Measurements from ENCODE around the gene ZSCAN16.

The ZSCAN16 gene

DNA sequence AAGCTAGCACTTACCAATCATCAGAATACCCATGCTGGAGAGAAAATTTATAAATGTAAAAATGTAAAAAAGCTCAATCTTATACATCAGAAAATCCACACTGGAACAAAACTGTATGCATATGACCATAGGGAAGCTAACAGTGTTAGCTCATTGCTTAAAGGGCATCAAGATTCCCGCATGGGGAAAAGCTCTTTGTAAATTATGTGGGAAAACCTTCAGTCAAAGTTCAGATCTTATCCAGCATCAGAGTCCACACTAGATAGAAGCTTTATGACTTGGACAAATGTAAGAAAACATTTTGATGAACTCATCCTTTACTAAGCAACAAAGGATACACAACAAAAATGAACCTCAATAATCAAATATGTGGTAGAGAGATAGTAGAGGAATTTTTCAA lies 52.0 kb downstream of the ZSCAN16 start:
- no peak overlapping the region for H3K27ac ChIP-seq
- TF ChIP-seq, protein P1, sequence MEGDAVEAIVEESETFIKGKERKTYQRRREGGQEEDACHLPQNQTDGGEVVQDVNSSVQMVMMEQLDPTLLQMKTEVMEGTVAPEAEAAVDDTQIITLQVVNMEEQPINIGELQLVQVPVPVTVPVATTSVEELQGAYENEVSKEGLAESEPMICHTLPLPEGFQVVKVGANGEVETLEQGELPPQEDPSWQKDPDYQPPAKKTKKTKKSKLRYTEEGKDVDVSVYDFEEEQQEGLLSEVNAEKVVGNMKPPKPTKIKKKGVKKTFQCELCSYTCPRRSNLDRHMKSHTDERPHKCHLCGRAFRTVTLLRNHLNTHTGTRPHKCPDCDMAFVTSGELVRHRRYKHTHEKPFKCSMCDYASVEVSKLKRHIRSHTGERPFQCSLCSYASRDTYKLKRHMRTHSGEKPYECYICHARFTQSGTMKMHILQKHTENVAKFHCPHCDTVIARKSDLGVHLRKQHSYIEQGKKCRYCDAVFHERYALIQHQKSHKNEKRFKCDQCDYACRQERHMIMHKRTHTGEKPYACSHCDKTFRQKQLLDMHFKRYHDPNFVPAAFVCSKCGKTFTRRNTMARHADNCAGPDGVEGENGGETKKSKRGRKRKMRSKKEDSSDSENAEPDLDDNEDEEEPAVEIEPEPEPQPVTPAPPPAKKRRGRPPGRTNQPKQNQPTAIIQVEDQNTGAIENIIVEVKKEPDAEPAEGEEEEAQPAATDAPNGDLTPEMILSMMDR (conservative IDR thresholded peaks at IDR 0.05) = no peak
- TF ChIP-seq ZFX (IDR thresholded peaks at IDR 0.05) = no peak
